ENCODE results near the gene OTUB1. TPM values are rescaled to one million over a fixed set of nuclear protein-coding genes. Genes with fewer than 3 reads are reported as not detected.

The OTUB1 gene
- total RNA-seq, 1 experiment from 2014 or later: 119 TPM

DNA sequence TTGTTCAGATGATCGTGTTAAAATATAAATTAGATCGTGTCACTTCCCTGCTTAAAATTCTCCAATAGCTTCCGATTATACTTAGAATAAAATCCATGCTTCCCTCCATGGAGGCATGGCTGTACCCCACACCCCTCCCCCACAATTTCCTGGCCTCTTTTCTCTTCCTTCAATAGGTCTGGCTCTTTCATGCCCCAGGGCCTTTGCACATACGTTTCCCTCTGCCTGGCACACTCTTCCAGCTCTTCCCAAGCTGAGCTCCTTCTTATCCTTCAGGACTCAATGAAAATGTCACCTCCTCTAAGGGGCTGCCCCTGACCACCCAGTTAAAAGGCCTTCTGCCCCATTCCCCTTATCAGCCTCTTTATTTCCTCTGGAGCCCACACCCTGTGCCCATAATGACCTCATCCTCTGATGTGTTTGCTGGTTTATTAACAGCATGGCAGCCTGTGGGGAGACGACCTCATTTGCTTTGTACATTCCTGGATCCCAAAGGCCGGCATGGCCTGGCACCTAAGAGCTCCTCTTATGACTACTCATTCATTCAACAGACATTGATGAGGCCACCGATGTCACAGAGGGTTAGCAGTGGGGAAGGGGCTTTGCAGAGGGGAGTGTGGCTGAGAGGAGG lies 40.5 kb downstream of the OTUB1 start:
- CTCF ChIA-PET: no interaction called here
- H3K36me3 ChIP-seq (ENCODE audit: low read depth): no peaks in the 10 kb centered on the region

GRCh38 chr11:64027651-64028397 lies 41.6 kb downstream of the OTUB1 start:
- Histone ChIP-seq H4K20me1 (ENCODE audit: insufficient read depth) (peaks cover 55% of the 10 kb centered on the region), H3K27ac (no peak overlapping the region), H3K4me2 (no peak overlapping the region), H3K27me3 (ENCODE audit: insufficient read depth, low read depth) (no peaks in the 10 kb centered on the region), H3K4me1 (replicated peaks; ENCODE audit: insufficient read depth) (no peaks in the 10 kb centered on the region), H3K36me3 (ENCODE audit: low read depth) (no peaks in the 10 kb centered on the region), H2AFZ (no peak overlapping the region), H3K79me2 (ENCODE audit: low read depth) (no peaks in the 10 kb centered on the region), H3K9me2 (ENCODE audit: insufficient read depth) (no peaks in the 10 kb centered on the region), H3K4me3 (no peak overlapping the region), H3F3A (ENCODE audit: insufficient read depth, low read depth) (no peaks in the 10 kb centered on the region), H3K9me3 (ENCODE audit: insufficient read depth, low read depth) (no peaks in the 10 kb centered on the region)
- intact Hi-C loops (cut with micrococcal nuclease; ENCODE audit: unreplicated experiment): no loop called here
- TF ChIP-seq, protein P1, sequence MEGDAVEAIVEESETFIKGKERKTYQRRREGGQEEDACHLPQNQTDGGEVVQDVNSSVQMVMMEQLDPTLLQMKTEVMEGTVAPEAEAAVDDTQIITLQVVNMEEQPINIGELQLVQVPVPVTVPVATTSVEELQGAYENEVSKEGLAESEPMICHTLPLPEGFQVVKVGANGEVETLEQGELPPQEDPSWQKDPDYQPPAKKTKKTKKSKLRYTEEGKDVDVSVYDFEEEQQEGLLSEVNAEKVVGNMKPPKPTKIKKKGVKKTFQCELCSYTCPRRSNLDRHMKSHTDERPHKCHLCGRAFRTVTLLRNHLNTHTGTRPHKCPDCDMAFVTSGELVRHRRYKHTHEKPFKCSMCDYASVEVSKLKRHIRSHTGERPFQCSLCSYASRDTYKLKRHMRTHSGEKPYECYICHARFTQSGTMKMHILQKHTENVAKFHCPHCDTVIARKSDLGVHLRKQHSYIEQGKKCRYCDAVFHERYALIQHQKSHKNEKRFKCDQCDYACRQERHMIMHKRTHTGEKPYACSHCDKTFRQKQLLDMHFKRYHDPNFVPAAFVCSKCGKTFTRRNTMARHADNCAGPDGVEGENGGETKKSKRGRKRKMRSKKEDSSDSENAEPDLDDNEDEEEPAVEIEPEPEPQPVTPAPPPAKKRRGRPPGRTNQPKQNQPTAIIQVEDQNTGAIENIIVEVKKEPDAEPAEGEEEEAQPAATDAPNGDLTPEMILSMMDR (conservative IDR thresholded peaks at IDR 0.05): no peak
- no peak for TF ChIP-seq EZH2 (IDR thresholded peaks at IDR 0.05; ENCODE audit: low read depth)
- ChIA-PET POLR2A (ENCODE audit: unreplicated experiment) (no interaction called here), CTCF (no interaction called here)
- DNase-seq: no peak
- no TSS peak for BruUV-seq (replicated peaks)

More for the DNA sequence above, 40.5 kb downstream of the OTUB1 start:
- DNase-seq: no peak
- Histone ChIP-seq H3K4me1 (replicated peaks; ENCODE audit: insufficient read depth) (no peaks in the 10 kb centered on the region), H3K4me2 (no peak overlapping the region), H3K79me2 (ENCODE audit: low read depth) (no peaks in the 10 kb centered on the region), H3K9me3 (ENCODE audit: insufficient read depth, low read depth) (no peaks in the 10 kb centered on the region), H4K20me1 (ENCODE audit: insufficient read depth) (peaks cover 51% of the 10 kb centered on the region), H3K27ac (no peak overlapping the region), H3F3A (ENCODE audit: insufficient read depth, low read depth) (0 out of 2 replicates have a peak, but pooled peaks cover 4% of the 10 kb centered on the region), H3K27me3 (ENCODE audit: insufficient read depth, low read depth) (no peaks in the 10 kb centered on the region), H3K4me3 (no peak overlapping the region), H2AFZ (no peak overlapping the region), H3K9me2 (ENCODE audit: insufficient read depth) (no peaks in the 10 kb centered on the region)
- intact Hi-C loops (cut with micrococcal nuclease; ENCODE audit: unreplicated experiment): no loop called here
- POLR2A ChIA-PET (ENCODE audit: unreplicated experiment): no interaction called here
- no TSS peak for BruUV-seq (replicated peaks)
- TF ChIP-seq, protein P1 (conservative IDR thresholded peaks at IDR 0.05): no peak
- TF ChIP-seq EZH2 (IDR thresholded peaks at IDR 0.05; ENCODE audit: low read depth): no peak

- ChIA-PET CTCF (no interaction called here), POLR2A (ENCODE audit: unreplicated experiment) (no interaction called here)
- Histone ChIP-seq H3F3A (ENCODE audit: insufficient read depth, low read depth) (no peaks in the 10 kb centered on the region), H3K27me3 (ENCODE audit: insufficient read depth, low read depth) (no peaks in the 10 kb centered on the region), H3K36me3 (ENCODE audit: low read depth) (no peaks in the 10 kb centered on the region), H3K9me3 (ENCODE audit: insufficient read depth, low read depth) (no peaks in the 10 kb centered on the region), H3K27ac (no peak overlapping the region), H3K4me1 (replicated peaks; ENCODE audit: insufficient read depth) (no peaks in the 10 kb centered on the region), H3K9me2 (ENCODE audit: insufficient read depth) (no peaks in the 10 kb centered on the region), H3K79me2 (ENCODE audit: low read depth) (no peaks in the 10 kb centered on the region), H3K4me2 (no peak overlapping the region), H3K4me3 (no peak overlapping the region), H2AFZ (no peak overlapping the region), H4K20me1 (ENCODE audit: insufficient read depth) (peaks cover 47% of the 10 kb centered on the region)
- TF ChIP-seq, protein P1 (conservative IDR thresholded peaks at IDR 0.05): no peak
- no peak for TF ChIP-seq EZH2 (IDR thresholded peaks at IDR 0.05; ENCODE audit: low read depth)
- no TSS peak for BruUV-seq (replicated peaks)
- DNase-seq: no peak
- intact Hi-C loops (cut with micrococcal nuclease; ENCODE audit: unreplicated experiment): no loop called here
Measured at GRCh38 chr11:64028398-64029115, 42.3 kb downstream of the OTUB1 start.
